HepG2 (cell line): Measurements from ENCODE around the gene PPP1R18. TPM values are rescaled to one million over a fixed set of nuclear protein-coding genes. Genes with fewer than 3 reads are reported as not detected.

Experiments
- ARID4A ChIP-seq: sonication (generic); formaldehyde crosslinking; IDR thresholded peaks from 2 replicates; pipeline ENCODE4 v1.5.0; 2020; ENCODE audit warnings: mild to moderate bottlenecking, missing genetic modification reagents, borderline replicate concordance
- CSRNP1 ChIP-seq: sonication (generic); formaldehyde crosslinking; IDR thresholded peaks from 2 replicates; pipeline ENCODE4 v1.8.1; 2023; ENCODE audit warnings: mild to moderate bottlenecking, missing genetic modification reagents
- EHMT2 ChIP-seq: fragments of 200-600 bp; sonication (generic); IDR thresholded peaks from 2 replicates; pipeline ENCODE4 v1.7.0; 2017; ENCODE audit warnings: antibody characterized with exemption, low read depth, low read length, borderline replicate concordance
- GTF2F1 ChIP-seq: fragments of 150-350 bp; IDR thresholded peaks from 2 replicates; pipeline ENCODE4 v1.6.1; 2014; ENCODE audit warnings: low read length
- GTF3A ChIP-seq: sonication (generic); formaldehyde crosslinking; conservative IDR thresholded peaks from 2 replicates; pipeline ENCODE4 v1.4.0; 2020; ENCODE audit warnings: mild to moderate bottlenecking, missing genetic modification reagents
- HOXA5 ChIP-seq: sonication (generic); formaldehyde crosslinking; IDR thresholded peaks from 2 replicates; pipeline ENCODE4 v1.4.0; 2020; ENCODE audit warnings: missing genetic modification reagents
- PHF5A ChIP-seq: IDR thresholded peaks from one replicate; pipeline ENCODE4 v1.6.1; 2018; ENCODE audit warnings: low read depth, missing genetic modification reagents; ENCODE audit not compliant: unreplicated experiment
- SMARCC2 ChIP-seq: fragments of 450-650 bp; IDR thresholded peaks from 2 replicates; pipeline ENCODE4 v1.6.1; 2017; ENCODE audit warnings: antibody characterized with exemption, mild to moderate bottlenecking
- SNAI1 ChIP-seq: sonication (generic); formaldehyde crosslinking; IDR thresholded peaks from 2 replicates; pipeline ENCODE4 v1.5.0; 2020; ENCODE audit warnings: mild to moderate bottlenecking, missing genetic modification reagents, borderline replicate concordance
- USF2 ChIP-seq, 2 experiments: sonication (generic) in 1 of 2; formaldehyde crosslinking in 1 of 2; IDR thresholded peaks; 2 replicates each; pipeline versions ENCODE4 v1.5.1 to v1.6.1; 2011 to 2020; ENCODE audit warnings: borderline replicate concordance in 1 of 2, low read depth in 1 of 2, low read length in 1 of 2, mild to moderate bottlenecking in 1 of 2, missing genetic modification reagents in 1 of 2, moderate library complexity in 1 of 2
- ZBTB7A ChIP-seq: sonication (generic); formaldehyde crosslinking; IDR thresholded peaks from 2 replicates; pipeline ENCODE4 v1.8.0; 2022; ENCODE audit warnings: mild to moderate bottlenecking, missing genetic modification reagents
- ZNF142 ChIP-seq: sonication (generic); formaldehyde crosslinking; IDR thresholded peaks from 2 replicates; pipeline ENCODE4 v1.4.0; 2020; ENCODE audit warnings: missing genetic modification reagents
- ZNF747 ChIP-seq: sonication (generic); formaldehyde crosslinking; IDR thresholded peaks from 2 replicates; pipeline ENCODE4 v1.8.1; 2023; ENCODE audit warnings: missing genetic modification reagents, mild to moderate bottlenecking, borderline replicate concordance
- ZNF792 ChIP-seq: IDR thresholded peaks from 2 replicates; pipeline ENCODE4 v1.6.1; 2016
- polyA plus RNA-seq, 8 experiments: library from polyadenylated mRNA; depleted of rRNA in 3 of 8; stranded (reverse) in 7 of 8; unstranded in 1 of 8; fragments of >200 nt; fragmentation: Illumina TruSeq in 4 of 8; extraction: Trizol in 4 of 8; gene quantifications; 2 replicates each; pipeline versions ENCODE4 v1.2.1 to v1.2.3, GENCODE V29; 2011 to 2016; ENCODE audit warnings: low read depth in 4 of 8, missing spikeins in 1 of 8, mixed read lengths in 1 of 8; ENCODE audit not compliant: insufficient read depth in 1 of 8
- total RNA-seq, 5 experiments: library from RNA; depleted of rRNA; stranded (reverse); fragments of >200 nt; fragmentation: Illumina TruSeq; extraction: Trizol; gene quantifications; 2 replicates each; pipeline ENCODE4 v1.2.3, GENCODE V29; 2016; ENCODE audit warnings: low read depth in 1 of 5

PPP1R18 gene
- total and polyA plus RNA-seq, 2 of the 13 experiments (the other 11 are each of a cell fraction or from before 2014, with no cell fraction given) = 4.9 to 9.2 TPM

GRCh38 chr6:30722280-30723112 lies 36.1 kb upstream of the PPP1R18 start (continued):
- TF ChIP-seq ZNF142 = no peak
- 0 out of 2 replicates have a peak, but pooled peaks have one; percentile 32 for TF ChIP-seq CSRNP1
- TF ChIP-seq PHF5A (CRISPR knock-in tag) = peak; percentile 52
- peak; percentile 86 for TF ChIP-seq ZNF747 (CRISPR knock-in tag)
- TF ChIP-seq GTF3A (CRISPR knock-in tag) = no peak
- no peak for TF ChIP-seq SMARCC2
- no peak for TF ChIP-seq GTF2F1
- no peak for TF ChIP-seq ZBTB7A (CRISPR knock-in tag)
- TF ChIP-seq USF2 (IDR thresholded peaks at IDR 0.05; ENCODE audit: low read depth, low read length) = no peak
- TF ChIP-seq USF2 (CRISPR knock-in tag; IDR thresholded peaks at IDR 0.05; ENCODE audit: borderline replicate concordance) = no peak
- no peak for TF ChIP-seq EHMT2
- no peak; the same call in 1 of the 2 replicates for TF ChIP-seq HOXA5 (CRISPR knock-in tag)
- no peak for TF ChIP-seq SNAI1
- TF ChIP-seq ARID4A = no peak; the same call in 1 of the 2 replicates
- TF ChIP-seq ZNF792 = no peak
